ENCODE results near the gene RRP1. TPM values are rescaled to one million over a fixed set of nuclear protein-coding genes. Genes with fewer than 3 reads are reported as not detected.
A peak's percentile ranks its signal among the peaks of the same experiment; 100 is the strongest.

RRP1 gene
- total and polyA plus RNA-seq, 9 of the 15 experiments (the other 6 are each of a cell fraction or from before 2014, with no cell fraction given) = 0.89 to 105 (median 51.6) TPM

GRCh38 chr21:43836616-43837015, 47.2 kb downstream of the RRP1 start (continued):
- TF ChIP-seq ZBTB7A (IDR thresholded peaks at IDR 0.05; ENCODE audit: borderline replicate concordance, control insufficient read depth, low read depth, low read length) (peak; percentile 15; the same call in 1 of the 2 replicates), ZNF408 (CRISPR knock-in tag; IDR thresholded peaks at IDR 0.05; ENCODE audit: low read depth) (no peak)

DNA sequence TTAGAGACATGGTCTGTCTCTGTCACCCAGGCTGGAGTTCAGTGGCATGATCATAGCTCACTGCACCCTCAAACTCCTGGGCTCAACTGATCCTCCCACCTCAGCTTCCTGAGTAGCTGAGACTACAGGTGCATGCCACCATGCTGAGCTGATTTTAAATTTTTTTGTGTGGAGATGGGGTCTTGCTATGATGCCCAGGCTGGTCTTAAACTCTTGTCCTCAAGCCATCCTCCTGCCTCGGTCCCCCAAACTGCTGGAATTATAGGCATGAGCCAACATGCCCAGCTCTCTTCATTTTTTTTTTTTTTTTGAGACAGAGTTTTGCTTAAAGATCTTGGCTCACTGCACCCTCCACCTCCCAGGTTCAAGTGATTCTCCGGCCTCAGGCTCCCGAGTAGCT, 50.9 kb downstream of the RRP1 start:
- Histone ChIP-seq H4K20me1 (replicated peaks; ENCODE audit: control insufficient read depth, insufficient read depth, low read length) (no peaks in the 10 kb centered on the region), H3K4me2 (ENCODE audit: insufficient read depth, low read length) (no peak overlapping the region), H2AFZ (ENCODE audit: low read depth, low read length) (no peak overlapping the region), H3K4me3 (no peak overlapping the region), H3K27ac (ENCODE audit: extremely low read depth, low read depth, low read length) (no peak overlapping the region), H3K9me1 (ENCODE audit: control insufficient read depth, insufficient read depth, low read length) (no peaks in the 10 kb centered on the region), H3K79me2 (ENCODE audit: control insufficient read depth, insufficient read depth, low read length) (no peaks in the 10 kb centered on the region), H3K36me3 (ENCODE audit: control insufficient read depth, insufficient read depth, low read length) (no peaks in the 10 kb centered on the region), H3K9ac (ENCODE audit: insufficient read depth in 1 of 2, low read depth in 2 of 2, low read length in 2 of 2) (no peak overlapping the region), H3K4me1 (replicated peaks in 1 of 2; ENCODE audit: control insufficient read depth in 2 of 2, insufficient read depth in 2 of 2, low read length in 2 of 2) (peaks cover 4 to 13% of the 10 kb centered on the region in 2 experiments; a peak in 3 of 5 replicates), H3K27me3 (ENCODE audit: control insufficient read depth in 2 of 2, insufficient read depth in 2 of 2, low read length in 2 of 2) (no peaks in the 10 kb centered on the region), H3K9me3 (replicated peaks; ENCODE audit: control insufficient read depth, insufficient read depth, low read depth, low read length) (no peaks in the 10 kb centered on the region)
- ChIA-PET CTCF (ENCODE audit: low intra/inter-chr PET ratio) (no interaction called here), POLR2A (interaction anchor here (0.6 to 1.3 kb wide), 3 partner anchors 10 to 1329 kb away, joined by 3 to 4 read pairs (median 4); no protein-coding TSS in a partner anchor)
- intact Hi-C loops (cut with micrococcal nuclease) (no loop called here), in situ Hi-C loops (cut with MboI) (no loop called here)
- no peak for FAIRE-seq
- no TSS peak for BruUV-seq (replicated peaks)
- ATAC-seq = no peak
- peak; percentile 27; the same call in 1 of the 2 replicates for TF ChIP-seq ZNF121 (CRISPR knock-in tag; conservative IDR thresholded peaks at IDR 0.05)
- no peak for TF ChIP-seq ARNT (IDR thresholded peaks at IDR 0.05)
- 80% methylated on average over 3 of the region's 3 CpGs for whole genome bisulfite sequencing (ENCODE audit: insufficient coverage, low coverage, missing lambda C conversion rate)
- no peak for DNase-seq (ENCODE audit: extremely low read depth in 1 of 4, low spot score in 3 of 4)

DNA sequence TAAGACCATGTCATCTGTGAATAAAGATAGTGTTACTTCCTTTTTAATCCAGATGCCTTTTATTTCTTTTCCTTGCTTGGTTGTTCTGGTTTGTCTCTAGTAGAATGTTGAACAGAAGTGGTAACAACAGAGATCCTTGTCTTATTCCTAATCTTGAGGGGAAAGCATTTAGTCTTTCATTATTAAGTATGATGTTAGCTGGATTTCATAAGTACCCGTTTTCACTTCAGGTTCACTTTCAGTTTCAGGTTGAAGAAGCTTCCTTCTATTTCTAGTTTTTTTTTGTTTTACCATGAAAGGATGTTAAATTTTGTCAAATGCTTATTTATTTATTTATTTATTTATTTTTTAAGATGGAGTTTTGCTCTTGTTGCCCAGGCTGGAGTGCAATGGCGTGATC, 53.4 kb downstream of the RRP1 start:
- POLR2A ChIA-PET = no interaction called here
- intact Hi-C loops (cut with micrococcal nuclease) = no loop called here
- peaks cover 4 to 12% of the 10 kb centered on the region in 2 experiments; a peak in 3 of 5 replicates for H3K4me1 ChIP-seq (replicated peaks in 1 of 2; ENCODE audit: control insufficient read depth in 2 of 2, insufficient read depth in 2 of 2, low read length in 2 of 2)
- no peaks in the 10 kb centered on the region for H3K27me3 ChIP-seq (ENCODE audit: control insufficient read depth in 2 of 2, insufficient read depth in 2 of 2, low read length in 2 of 2)
- no peak overlapping the region for H3K27ac ChIP-seq (ENCODE audit: extremely low read depth, low read depth, low read length)
- H2AFZ ChIP-seq (ENCODE audit: low read depth, low read length) = peak overlapping the region; percentile 41; the same call in 1 of the 2 replicates
- ATAC-seq (no peak), FAIRE-seq (no peak), DNase-seq (ENCODE audit: extremely low read depth in 1 of 4, low spot score in 3 of 4) (no peak)
- H3K9me1 ChIP-seq (ENCODE audit: control insufficient read depth, insufficient read depth, low read length) = no peaks in the 10 kb centered on the region
- no peaks in the 10 kb centered on the region for H4K20me1 ChIP-seq (replicated peaks; ENCODE audit: control insufficient read depth, insufficient read depth, low read length)
- no peak overlapping the region for H3K4me3 ChIP-seq
- H3K9me3 ChIP-seq (replicated peaks; ENCODE audit: control insufficient read depth, insufficient read depth, low read depth, low read length) = no peaks in the 10 kb centered on the region
- BruUV-seq (replicated peaks) = no TSS peak
- no peak overlapping the region for H3K4me2 ChIP-seq (ENCODE audit: insufficient read depth, low read length)
- H3K36me3 ChIP-seq (ENCODE audit: control insufficient read depth, insufficient read depth, low read length) = no peaks in the 10 kb centered on the region
- no peak overlapping the region for H3K9ac ChIP-seq (ENCODE audit: insufficient read depth in 1 of 2, low read depth in 2 of 2, low read length in 2 of 2)
- H3K79me2 ChIP-seq (ENCODE audit: control insufficient read depth, insufficient read depth, low read length) = no peaks in the 10 kb centered on the region
- no peak for TF ChIP-seq PHF20 (IDR thresholded peaks at IDR 0.05; ENCODE audit: partially characterized antibody)
- TF ChIP-seq TSC22D4 (tag; IDR thresholded peaks at IDR 0.05) = no peak
- TF ChIP-seq ZNF584 (CRISPR knock-in tag; IDR thresholded peaks at IDR 0.05; ENCODE audit: low read depth) = no peak
- no peak for TF ChIP-seq ZFP30 (CRISPR knock-in tag; IDR thresholded peaks at IDR 0.05; ENCODE audit: borderline replicate concordance)
- TF ChIP-seq HNRNPH1 (optimal IDR thresholded peaks at IDR 0.05; ENCODE audit: low read depth, low read length) = no peak
- no peak for TF ChIP-seq HNRNPL (IDR thresholded peaks at IDR 0.05; ENCODE audit: low read depth, low read length)
- no peak for TF ChIP-seq GABPB2 (CRISPR knock-in tag; conservative IDR thresholded peaks at IDR 0.05)
- TF ChIP-seq ARID1B (IDR thresholded peaks at IDR 0.05) = no peak
- TF ChIP-seq FUS (optimal IDR thresholded peaks at IDR 0.05; ENCODE audit: low read depth, low read length) = no peak
- TF ChIP-seq, protein P1, sequence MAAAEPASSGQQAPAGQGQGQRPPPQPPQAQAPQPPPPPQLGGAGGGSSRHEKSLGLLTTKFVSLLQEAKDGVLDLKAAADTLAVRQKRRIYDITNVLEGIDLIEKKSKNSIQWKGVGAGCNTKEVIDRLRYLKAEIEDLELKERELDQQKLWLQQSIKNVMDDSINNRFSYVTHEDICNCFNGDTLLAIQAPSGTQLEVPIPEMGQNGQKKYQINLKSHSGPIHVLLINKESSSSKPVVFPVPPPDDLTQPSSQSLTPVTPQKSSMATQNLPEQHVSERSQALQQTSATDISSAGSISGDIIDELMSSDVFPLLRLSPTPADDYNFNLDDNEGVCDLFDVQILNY (CRISPR knock-in tag; IDR thresholded peaks at IDR 0.05) = no peak
- in situ Hi-C loops (cut with MboI) = no loop called here
- WGBS (ENCODE audit: insufficient coverage, low coverage, missing lambda C conversion rate) = 59% methylated on average over 2 of the region's 2 CpGs
- CTCF ChIA-PET (ENCODE audit: low intra/inter-chr PET ratio) = no interaction called here

Measured in K562 (cell line).